NCI-H187 treated with DMSO at 0.1 percent for 48 hours (cell line): ENCODE data around the gene NAA60.

Source experiments
- DNase-seq: peaks from one replicate; lab custom pipeline; 2025; lab: John Stamatoyannopoulos, UW

The NAA60 gene

GRCh38 chr16:3443108-3444031 lies at the start of gene NAA60, which contains the start of gene ZNF597:
Gene NAA60, plus strand, starts transcription at chr16:3443680. Its CDS starts 32,548 bp downstream, at chr16:3476228.
Gene ZNF597, minus strand, starts transcription at chr16:3443504. Its CDS starts 351 bp downstream, at chr16:3443153.
- peak; percentile 89 for DNase-seq

GRCh38 chr16:3400446-3400778 lies 43.1 kb upstream of the NAA60 start:
- no peak for DNase-seq

GRCh38 chr16:3400779-3401688 lies 42.4 kb upstream of the NAA60 start, which contains the start of the genes ZNF174 and ZSCAN32:
Gene ZNF174, plus strand, starts transcription at chr16:3401215. Its CDS starts 790 bp downstream, at chr16:3402005.
Gene ZSCAN32, minus strand, starts transcription at chr16:3401004. Its CDS starts 3,447 bp downstream, at chr16:3397557.
- DNase-seq: peak; percentile 99

GRCh38 chr16:3401719-3402397 lies 41.6 kb upstream of the NAA60 start:
- no peak for DNase-seq

GRCh38 chr16:3408561-3409197 lies 34.8 kb upstream of the NAA60 start:
- no peak for DNase-seq

GRCh38 chr16:3413730-3414379 lies 29.6 kb upstream of the NAA60 start:
- no peak for DNase-seq

GRCh38 chr16:3431779-3432219 lies 11.7 kb upstream of the NAA60 start:
- no peak for DNase-seq

GRCh38 chr16:3434373-3434772 lies 9.1 kb upstream of the NAA60 start:
- no peak for DNase-seq

- DNase-seq: no peak
Measured at GRCh38 chr16:3439637-3440036, 3.8 kb upstream of the NAA60 start.

GRCh38 chr16:3444032-3444388 lies 530 bp downstream of the NAA60 start:
- no peak for DNase-seq

- no peak for DNase-seq
Measured at GRCh38 chr16:3454093-3454492, 10.6 kb downstream of the NAA60 start.

- no peak for DNase-seq
Measured at GRCh38 chr16:3454631-3455147, 11.2 kb downstream of the NAA60 start.

- DNase-seq: peak; percentile 62
Measured at GRCh38 chr16:3457434-3458252, 14.2 kb downstream of the NAA60 start.

- DNase-seq: no peak
Measured at GRCh38 chr16:3458278-3458851, 14.9 kb downstream of the NAA60 start.

GRCh38 chr16:3458852-3459361 lies 15.4 kb downstream of the NAA60 start:
- no peak for DNase-seq

- no peak for DNase-seq
Measured at GRCh38 chr16:3459401-3460090, 16.1 kb downstream of the NAA60 start.

- no peak for DNase-seq
Measured at GRCh38 chr16:3460121-3460520, 16.6 kb downstream of the NAA60 start.

GRCh38 chr16:3460585-3460984 lies 17.1 kb downstream of the NAA60 start:
- no peak for DNase-seq

GRCh38 chr16:3461151-3461550 lies 17.7 kb downstream of the NAA60 start:
- no peak for DNase-seq
